ENCODE measurements around the gene DROSHA. TPM values are rescaled to one million over a fixed set of nuclear protein-coding genes. Genes with fewer than 3 reads are reported as not detected.

DROSHA gene
- total and polyA plus RNA-seq, 2 donors (not counting 3 experiments of a cell fraction or from before 2014, with no cell fraction given) = 49.1 to 96.4 TPM

DNA sequence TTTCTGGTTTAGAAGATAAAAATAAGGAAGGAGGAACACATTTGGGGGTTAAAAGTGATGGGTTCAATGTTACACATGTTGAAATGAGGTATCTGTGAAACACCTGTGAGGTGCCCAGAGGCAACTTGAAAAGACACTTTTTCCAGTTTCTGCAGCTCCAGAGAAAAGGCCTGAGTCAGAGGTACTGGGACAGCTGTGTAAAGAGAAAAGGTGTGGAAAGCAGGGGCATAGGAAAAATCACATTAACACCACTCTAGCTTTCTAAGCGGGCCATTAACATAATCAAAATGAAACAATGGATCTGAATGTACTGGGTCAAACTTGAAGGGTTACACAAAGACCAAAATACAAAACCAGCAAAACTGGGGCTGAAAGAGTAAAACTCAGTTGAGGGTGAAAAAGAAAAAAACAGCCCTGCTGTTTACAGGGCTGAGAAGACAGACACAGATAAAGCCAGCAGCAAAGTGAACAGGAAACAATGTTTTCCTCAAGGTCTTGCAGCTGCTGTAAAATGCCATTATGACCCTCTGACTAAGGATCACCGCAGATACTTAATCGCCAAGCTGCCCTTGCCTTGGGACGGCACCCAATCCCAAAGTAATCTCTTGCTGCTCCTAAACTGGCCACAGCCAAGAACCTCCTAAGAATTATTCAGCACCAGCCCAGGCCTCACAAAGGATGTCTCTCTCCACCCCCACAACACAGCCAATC, 104.7 kb downstream of the DROSHA start:
- intact Hi-C loops (cut with micrococcal nuclease) (loop anchor here (5.0 kb wide), 1 partner anchor 105 kb away; the partner anchor contains the start of genes C5orf22 and DROSHA), dilution Hi-C loops (cut with MboI; ENCODE audit: extremely low pct_ligation_motif_present, low sequenced_read_pairs) (no loop called here)
- Histone ChIP-seq H3K79me2 (ENCODE audit: control insufficient read depth, insufficient read depth, low read length) (no peaks in the 10 kb centered on the region), H3K9me1 (replicated peaks; ENCODE audit: control insufficient read depth, extremely low read depth, insufficient read depth, low read length) (no peaks in the 10 kb centered on the region), H3K27me3 (ENCODE audit: control insufficient read depth in 2 of 2, insufficient read depth in 2 of 2, low read length in 2 of 2) (no peaks in the 10 kb centered on the region), H3K36me3 (ENCODE audit: control insufficient read depth in 2 of 2, extremely low read depth in 1 of 2, insufficient read depth in 2 of 2, low read length in 2 of 2) (peaks cover 0 to 18% of the 10 kb centered on the region in 2 experiments), H3K9ac (replicated peaks; ENCODE audit: extremely low read depth, insufficient read depth, low read length) (no peak overlapping the region), H3K27ac (ENCODE audit: insufficient read depth, low read depth, low read length) (peak overlapping the region; percentile 16), H3K4me2 (ENCODE audit: insufficient read depth, low read length) (no peak overlapping the region), H3K4me1 (ENCODE audit: control insufficient read depth, extremely low read depth, insufficient read depth, low read length) (peaks cover 22% of the 10 kb centered on the region), H4K20me1 (replicated peaks; ENCODE audit: control insufficient read depth, extremely low read depth, insufficient read depth, low read length) (no peaks in the 10 kb centered on the region), H3K4me3 (replicated peaks in 1 of 3; ENCODE audit: insufficient read depth in 1 of 3, low read depth in 1 of 3, low read length in 3 of 3) (no peak overlapping the region), H3K9me3 (replicated peaks; ENCODE audit: control insufficient read depth, insufficient read depth, low read length) (no peaks in the 10 kb centered on the region), H2AFZ (ENCODE audit: low read depth, low read length) (no peak overlapping the region)
- TF ChIP-seq, protein P1, sequence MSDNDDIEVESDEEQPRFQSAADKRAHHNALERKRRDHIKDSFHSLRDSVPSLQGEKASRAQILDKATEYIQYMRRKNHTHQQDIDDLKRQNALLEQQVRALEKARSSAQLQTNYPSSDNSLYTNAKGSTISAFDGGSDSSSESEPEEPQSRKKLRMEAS (IDR thresholded peaks at IDR 0.05; ENCODE audit: insufficient read depth, insufficient read length) = no peak
- TF ChIP-seq JUN (IDR thresholded peaks at IDR 0.05; ENCODE audit: borderline replicate concordance, insufficient read depth, insufficient read length, low read depth) (no peak), FOS (IDR thresholded peaks at IDR 0.05; ENCODE audit: borderline replicate concordance, insufficient read depth, low read length) (no peak), EZH2 (IDR thresholded peaks at IDR 0.05; ENCODE audit: borderline replicate concordance, low read depth, low read length, severe bottlenecking) (no peak), MYC (IDR thresholded peaks at IDR 0.05; ENCODE audit: low read depth, low read length) (no peak), GATA2 (IDR thresholded peaks at IDR 0.05; ENCODE audit: insufficient read depth, insufficient read length, low read depth, low read length) (no peak), POLR2A (IDR thresholded peaks at IDR 0.05; ENCODE audit: low read depth, low read length) (no peak), POLR2AphosphoS5 (IDR thresholded peaks at IDR 0.05; ENCODE audit: insufficient read depth, low read depth, low read length) (no peak)
- TF ChIP-seq, protein P2, sequence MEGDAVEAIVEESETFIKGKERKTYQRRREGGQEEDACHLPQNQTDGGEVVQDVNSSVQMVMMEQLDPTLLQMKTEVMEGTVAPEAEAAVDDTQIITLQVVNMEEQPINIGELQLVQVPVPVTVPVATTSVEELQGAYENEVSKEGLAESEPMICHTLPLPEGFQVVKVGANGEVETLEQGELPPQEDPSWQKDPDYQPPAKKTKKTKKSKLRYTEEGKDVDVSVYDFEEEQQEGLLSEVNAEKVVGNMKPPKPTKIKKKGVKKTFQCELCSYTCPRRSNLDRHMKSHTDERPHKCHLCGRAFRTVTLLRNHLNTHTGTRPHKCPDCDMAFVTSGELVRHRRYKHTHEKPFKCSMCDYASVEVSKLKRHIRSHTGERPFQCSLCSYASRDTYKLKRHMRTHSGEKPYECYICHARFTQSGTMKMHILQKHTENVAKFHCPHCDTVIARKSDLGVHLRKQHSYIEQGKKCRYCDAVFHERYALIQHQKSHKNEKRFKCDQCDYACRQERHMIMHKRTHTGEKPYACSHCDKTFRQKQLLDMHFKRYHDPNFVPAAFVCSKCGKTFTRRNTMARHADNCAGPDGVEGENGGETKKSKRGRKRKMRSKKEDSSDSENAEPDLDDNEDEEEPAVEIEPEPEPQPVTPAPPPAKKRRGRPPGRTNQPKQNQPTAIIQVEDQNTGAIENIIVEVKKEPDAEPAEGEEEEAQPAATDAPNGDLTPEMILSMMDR (IDR thresholded peaks at IDR 0.05; ENCODE audit: extremely low read depth in 1 of 2, insufficient read depth in 1 of 2, low read depth in 1 of 2, low read length in 2 of 2) = no peak
- no TSS peak for BruUV-seq (replicated peaks)
- POLR2A ChIA-PET = no interaction called here
- CTCF ChIA-PET = interaction anchor here (0.8 to 1.5 kb wide), 4 partner anchors 10 to 58 kb away, joined by 3 to 4 read pairs (median 4); no protein-coding TSS in a partner anchor
- no peak for FAIRE-seq
- peak; percentile 73 for DNase-seq (ENCODE audit: low read depth, low spot score)

Data from endothelial cell of umbilical vein (primary cell).